GM19035 (cell line): ENCODE measurements around the gene PDSS1.

Experiments
- ATAC-seq: cut with Tn5 transposase; IDR thresholded peaks from one replicate; pipeline ENCODE4 v1.9.1; 2021; ENCODE audit not compliant: unreplicated experiment

Gene PDSS1

GRCh38 chr10:26697922-26698608 is 564 bp downstream of the PDSS1 start:
- ATAC-seq, result no peak

GRCh38 chr10:26698909-26699308 is 1.4 kb downstream of the PDSS1 start:
- no peak for ATAC-seq

- no peak for ATAC-seq
Measured at GRCh38 chr10:26699631-26700030, 2.1 kb downstream of the PDSS1 start.

- no peak for ATAC-seq
Measured at GRCh38 chr10:26700884-26701630, 3.6 kb downstream of the PDSS1 start.

- ATAC-seq, result no peak
Measured at GRCh38 chr10:26703096-26703495, 5.6 kb downstream of the PDSS1 start.

- ATAC-seq, result no peak
Measured at GRCh38 chr10:26703974-26704373, 6.5 kb downstream of the PDSS1 start.

GRCh38 chr10:26706206-26706605 is 8.7 kb downstream of the PDSS1 start:
- ATAC-seq, result no peak

GRCh38 chr10:26706936-26707335 is 9.4 kb downstream of the PDSS1 start:
- no peak for ATAC-seq

GRCh38 chr10:26711324-26711723 is 13.8 kb downstream of the PDSS1 start:
- ATAC-seq, result no peak

GRCh38 chr10:26714415-26715136 is 17.1 kb downstream of the PDSS1 start:
- no peak for ATAC-seq

GRCh38 chr10:26715137-26715487 is 17.6 kb downstream of the PDSS1 start:
- no peak for ATAC-seq

GRCh38 chr10:26717476-26717875 is 20.0 kb downstream of the PDSS1 start:
- no peak for ATAC-seq

- no peak for ATAC-seq
Measured at GRCh38 chr10:26721561-26721960, 24.1 kb downstream of the PDSS1 start.

GRCh38 chr10:26723016-26723415 is 25.5 kb downstream of the PDSS1 start:
- no peak for ATAC-seq

GRCh38 chr10:26725837-26726727 is 28.6 kb downstream of the PDSS1 start:
- ATAC-seq, result peak; percentile 60

- no peak for ATAC-seq
Measured at GRCh38 chr10:26727005-26727404, 29.5 kb downstream of the PDSS1 start.

GRCh38 chr10:26728957-26729356 is 31.5 kb downstream of the PDSS1 start:
- no peak for ATAC-seq

GRCh38 chr10:26729395-26729794 is 31.9 kb downstream of the PDSS1 start:
- ATAC-seq, result no peak

GRCh38 chr10:26730552-26730951 is 33.1 kb downstream of the PDSS1 start:
- no peak for ATAC-seq

GRCh38 chr10:26733750-26734568 is 36.5 kb downstream of the PDSS1 start:
- no peak for ATAC-seq
